Measurements from ENCODE around the gene TBCEL. TPM values are rescaled to one million over a fixed set of nuclear protein-coding genes. Genes with fewer than 3 reads are reported as not detected.

Gene TBCEL
- total RNA-seq, 4 donors from 2014 or later, result 3.9 to 28.6 (median 7.4) TPM

DNA sequence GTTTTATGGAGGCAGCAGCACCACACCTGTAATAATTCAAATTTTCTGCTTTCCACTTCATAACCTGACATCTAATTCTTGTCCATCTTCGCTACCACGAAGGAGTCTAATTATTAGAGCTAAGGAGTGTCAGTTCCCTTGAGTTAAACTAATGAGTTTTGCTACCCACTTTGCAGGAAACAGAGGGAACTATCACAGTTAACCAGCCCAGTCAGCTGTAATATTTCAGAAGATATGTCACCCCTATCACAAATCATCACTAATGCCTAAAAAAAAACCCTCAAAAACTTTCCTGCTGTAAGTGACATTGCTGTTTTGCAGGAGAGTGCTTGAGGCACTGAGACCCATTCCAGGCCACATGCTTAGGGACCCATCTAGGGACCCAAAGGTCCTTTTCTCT is 85.6 kb downstream of the TBCEL start:
- DNase-seq, result no peak
- intact Hi-C loops (cut with DNase I), result no loop called here
- H3K9me3 ChIP-seq, result no peaks in the 10 kb centered on the region
- H3K36me3 ChIP-seq, result no peaks in the 10 kb centered on the region
- peaks cover 0 to 20% (median 0%) of the 10 kb centered on the region in 4 donors for H3K27me3 ChIP-seq
- TF ChIP-seq POLR2A (IDR thresholded peaks at IDR 0.05), result no peak
- TF ChIP-seq, protein P1, sequence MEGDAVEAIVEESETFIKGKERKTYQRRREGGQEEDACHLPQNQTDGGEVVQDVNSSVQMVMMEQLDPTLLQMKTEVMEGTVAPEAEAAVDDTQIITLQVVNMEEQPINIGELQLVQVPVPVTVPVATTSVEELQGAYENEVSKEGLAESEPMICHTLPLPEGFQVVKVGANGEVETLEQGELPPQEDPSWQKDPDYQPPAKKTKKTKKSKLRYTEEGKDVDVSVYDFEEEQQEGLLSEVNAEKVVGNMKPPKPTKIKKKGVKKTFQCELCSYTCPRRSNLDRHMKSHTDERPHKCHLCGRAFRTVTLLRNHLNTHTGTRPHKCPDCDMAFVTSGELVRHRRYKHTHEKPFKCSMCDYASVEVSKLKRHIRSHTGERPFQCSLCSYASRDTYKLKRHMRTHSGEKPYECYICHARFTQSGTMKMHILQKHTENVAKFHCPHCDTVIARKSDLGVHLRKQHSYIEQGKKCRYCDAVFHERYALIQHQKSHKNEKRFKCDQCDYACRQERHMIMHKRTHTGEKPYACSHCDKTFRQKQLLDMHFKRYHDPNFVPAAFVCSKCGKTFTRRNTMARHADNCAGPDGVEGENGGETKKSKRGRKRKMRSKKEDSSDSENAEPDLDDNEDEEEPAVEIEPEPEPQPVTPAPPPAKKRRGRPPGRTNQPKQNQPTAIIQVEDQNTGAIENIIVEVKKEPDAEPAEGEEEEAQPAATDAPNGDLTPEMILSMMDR (IDR thresholded peaks at IDR 0.05), result no peak
- H3K4me3 ChIP-seq, result no peak overlapping the region
- 76 to 88% methylated on average over 2 of the region's 2 CpGs for WGBS, 2 donors
- no peak overlapping the region for H3K27ac ChIP-seq
- peaks cover 0 to 22% (median 0%) of the 10 kb centered on the region in 3 donors for H3K4me1 ChIP-seq

DNA sequence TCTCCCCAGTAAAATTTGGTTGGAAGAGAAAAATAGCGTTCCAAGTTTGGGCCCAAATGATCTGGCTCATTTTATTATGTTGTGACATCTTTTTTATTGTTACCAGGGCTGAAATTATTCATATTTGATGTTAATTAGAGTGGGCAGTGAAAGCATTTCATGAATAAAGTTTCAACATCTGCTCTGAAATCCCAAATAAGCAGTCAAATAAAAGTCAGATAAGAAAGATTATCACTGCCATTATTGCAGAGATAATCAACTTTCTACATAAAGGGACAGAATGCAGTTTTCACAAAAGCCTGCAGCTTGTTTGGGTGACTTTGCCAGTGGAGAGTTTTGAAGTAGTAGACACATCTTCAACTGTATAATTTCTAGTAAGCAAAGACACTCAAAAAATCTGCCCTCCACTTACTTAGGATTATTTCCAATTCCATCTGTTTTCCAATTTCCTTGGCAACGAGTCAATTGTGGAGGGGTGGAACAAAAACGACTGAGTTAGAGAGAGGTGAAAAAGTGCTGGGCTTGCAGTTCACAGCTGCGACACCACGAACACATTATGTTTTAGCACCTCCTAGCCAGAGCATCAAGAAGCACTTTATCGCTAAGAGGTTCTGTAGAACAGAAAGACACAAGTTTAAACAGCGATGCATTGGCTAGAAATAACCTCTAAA is 86.1 kb downstream of the TBCEL start:
- H3K36me3 ChIP-seq, result no peaks in the 10 kb centered on the region
- no peak for TF ChIP-seq POLR2A (IDR thresholded peaks at IDR 0.05)
- TF ChIP-seq, protein P1 (IDR thresholded peaks at IDR 0.05), result no peak
- H3K27ac ChIP-seq, result no peak overlapping the region
- no peaks in the 10 kb centered on the region for H3K9me3 ChIP-seq
- peaks cover 0 to 20% (median 0%) of the 10 kb centered on the region in 4 donors for H3K27me3 ChIP-seq
- no peak overlapping the region for H3K4me3 ChIP-seq
- DNase-seq, result no peak
- intact Hi-C loops (cut with DNase I), result no loop called here
- WGBS, 2 donors, result 59 to 62% methylated on average over 7 of the region's 7 CpGs
- H3K4me1 ChIP-seq, result peaks cover 0 to 17% (median 0%) of the 10 kb centered on the region in 3 donors

DNA sequence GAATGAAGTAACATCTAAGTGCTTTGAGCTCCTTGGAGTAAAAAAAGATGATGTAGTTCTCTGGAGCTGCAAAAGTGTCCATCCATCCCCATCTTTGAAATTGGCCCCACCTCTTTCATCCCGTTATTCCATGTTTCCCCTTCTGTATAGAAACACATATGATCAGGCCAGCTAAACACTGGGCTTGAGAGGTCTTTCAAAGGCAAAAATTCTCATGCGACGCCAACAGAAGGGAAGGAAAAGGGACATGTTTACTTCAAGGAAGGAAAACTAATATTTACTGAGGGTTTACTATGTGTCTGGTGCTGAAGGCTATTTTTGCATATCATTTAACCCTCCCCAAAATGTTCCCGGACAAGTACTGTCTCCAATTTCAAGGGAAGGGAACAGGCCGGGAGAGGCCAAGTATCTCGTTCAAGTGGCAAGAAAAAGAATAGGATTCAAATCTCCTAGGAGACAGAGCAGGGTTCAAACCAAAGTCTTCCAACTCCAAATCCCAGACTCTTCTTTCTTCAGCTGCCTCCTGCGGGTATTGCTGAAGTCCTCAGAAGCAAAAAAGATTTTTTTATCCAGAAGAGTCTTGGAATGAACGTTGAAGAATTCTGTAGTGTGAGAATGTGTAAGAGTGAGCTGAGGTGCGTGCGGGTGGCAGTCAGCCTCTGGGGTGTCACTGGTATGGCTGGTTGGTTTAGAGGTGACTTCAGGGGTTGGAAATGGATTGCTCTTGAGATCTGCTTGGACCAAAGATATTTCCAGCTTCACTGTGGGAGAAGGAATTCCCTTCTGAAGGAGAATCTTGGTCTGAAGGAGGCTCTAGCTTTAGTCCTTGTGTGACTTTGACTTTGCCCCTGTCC is 87.2 kb downstream of the TBCEL start:
- Histone ChIP-seq H3K27me3 (peaks cover 0 to 20% (median 0%) of the 10 kb centered on the region in 4 donors), H3K4me3 (no peak overlapping the region), H3K4me1 (peaks cover 0 to 7% (median 0%) of the 10 kb centered on the region in 3 donors), H3K9me3 (no peaks in the 10 kb centered on the region), H3K36me3 (no peaks in the 10 kb centered on the region), H3K27ac (no peak overlapping the region)
- TF ChIP-seq POLR2A (IDR thresholded peaks at IDR 0.05), result no peak
- TF ChIP-seq, protein P1 (IDR thresholded peaks at IDR 0.05), result no peak
- WGBS, 2 donors, result 71 to 82% methylated on average over 10 of the region's 10 CpGs
- intact Hi-C loops (cut with DNase I), result no loop called here
- DNase-seq, result no peak

DNA sequence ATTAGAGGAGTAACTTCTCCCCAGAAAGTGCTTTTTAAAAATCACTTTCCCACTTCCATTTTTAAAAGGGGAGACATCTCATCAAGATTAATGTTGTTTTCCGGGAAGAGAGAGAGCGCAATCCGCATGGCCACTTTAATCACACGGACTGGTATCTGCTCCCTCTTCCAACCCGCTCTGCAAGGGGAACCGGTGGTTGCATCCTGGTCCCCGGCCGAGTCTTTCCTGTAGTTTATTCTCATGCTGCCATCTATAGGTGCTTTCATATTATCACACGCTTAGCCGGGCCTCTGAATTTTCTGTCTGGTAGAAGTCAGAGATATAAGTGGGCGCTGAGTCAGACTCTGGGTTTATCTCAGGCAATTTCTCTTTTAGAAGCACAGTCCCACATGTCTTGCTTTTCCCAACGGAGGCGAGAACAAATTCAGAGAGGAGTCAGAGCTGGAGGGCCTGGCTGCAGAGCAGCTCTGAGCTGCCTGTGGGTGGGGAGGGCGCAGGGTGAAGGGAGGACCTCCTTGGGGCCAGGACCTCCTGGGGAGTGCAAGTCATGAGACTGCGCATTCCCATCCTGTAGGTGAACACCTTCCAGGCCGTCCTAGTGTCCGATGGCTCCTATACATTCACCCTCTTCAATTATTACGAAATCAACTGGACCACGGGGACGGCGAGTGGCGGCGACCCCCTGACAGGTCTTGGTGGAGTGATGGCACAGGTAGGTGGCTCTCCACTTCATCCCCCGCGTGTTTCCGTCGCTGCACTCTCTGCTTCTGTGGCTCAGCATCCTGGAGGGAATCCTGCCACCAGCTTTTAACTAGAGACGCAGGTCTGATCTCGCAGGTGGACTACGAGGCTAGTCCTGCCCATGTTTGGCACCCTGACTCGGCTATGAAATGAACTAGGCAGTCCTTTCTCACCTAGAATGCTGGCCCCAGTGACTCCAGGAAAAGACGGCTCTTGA is 88.9 kb downstream of the TBCEL start:
- Histone ChIP-seq H3K9me3 (no peaks in the 10 kb centered on the region), H3K4me1 (peaks cover 0 to 7% (median 0%) of the 10 kb centered on the region in 3 donors), H3K36me3 (no peaks in the 10 kb centered on the region), H3K4me3 (no peak overlapping the region), H3K27me3 (peaks cover 0 to 20% (median 0%) of the 10 kb centered on the region in 4 donors), H3K27ac (no peak overlapping the region)
- TF ChIP-seq POLR2A (IDR thresholded peaks at IDR 0.05), result no peak
- TF ChIP-seq, protein P1 (IDR thresholded peaks at IDR 0.05), result peak in 5 of 6 experiments; percentile 35 to 63 (median 49)
- intact Hi-C loops (cut with DNase I), result no loop called here
- no peak for DNase-seq
- WGBS, 2 donors, result 40 to 51% methylated on average over 18 to 28 of the region's 32 CpGs
